HG02763 (cell line): ENCODE data around the gene NCOA3.

Experiments
- ATAC-seq: cut with Tn5 transposase; IDR thresholded peaks from one replicate; pipeline ENCODE4 v1.9.1; 2021; ENCODE audit warnings: mild to moderate bottlenecking, moderate library complexity; ENCODE audit not compliant: unreplicated experiment

The NCOA3 gene

GRCh38 chr20:47699818-47700217, 198.1 kb downstream of the NCOA3 start:
- ATAC-seq: no peak

DNA sequence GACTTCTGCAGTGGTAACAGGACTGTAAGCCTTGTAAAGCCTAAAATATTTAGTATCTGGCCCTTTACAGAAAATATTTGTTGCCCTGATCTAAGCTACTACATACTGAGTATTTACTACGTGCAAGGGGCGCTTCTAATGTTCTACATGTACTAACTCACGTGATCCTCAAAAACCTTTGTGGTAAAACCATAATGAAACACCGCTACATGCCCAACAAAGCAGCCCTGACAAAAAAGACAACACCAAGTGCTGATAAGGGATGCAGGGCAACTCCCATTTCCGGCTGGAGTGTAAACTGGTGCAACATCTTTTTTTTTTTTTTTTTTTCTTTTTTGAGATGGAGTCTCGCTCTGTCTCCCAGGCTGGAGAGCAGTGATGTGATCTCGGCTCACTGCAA, 198.6 kb downstream of the NCOA3 start:
- ATAC-seq: no peak

DNA sequence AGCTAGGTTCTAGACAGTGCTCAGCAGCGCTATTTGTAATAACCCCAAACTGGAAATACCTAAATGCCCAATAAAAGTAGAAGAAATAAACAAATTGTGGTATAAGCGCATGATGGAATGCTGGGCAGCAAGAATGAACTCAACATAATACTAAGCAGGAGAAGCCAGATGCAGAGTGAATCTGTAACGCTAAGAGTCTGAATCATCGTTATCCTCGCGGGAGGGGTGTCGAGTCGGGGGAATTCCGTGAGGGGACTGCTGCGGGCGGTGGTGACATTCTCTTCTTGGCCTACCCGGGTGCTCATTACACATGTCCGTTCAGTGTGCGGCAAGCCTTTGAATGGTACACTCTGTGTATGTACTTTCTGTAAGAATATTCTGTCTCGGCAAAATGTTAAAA, 199.9 kb downstream of the NCOA3 start:
- ATAC-seq: no peak

DNA sequence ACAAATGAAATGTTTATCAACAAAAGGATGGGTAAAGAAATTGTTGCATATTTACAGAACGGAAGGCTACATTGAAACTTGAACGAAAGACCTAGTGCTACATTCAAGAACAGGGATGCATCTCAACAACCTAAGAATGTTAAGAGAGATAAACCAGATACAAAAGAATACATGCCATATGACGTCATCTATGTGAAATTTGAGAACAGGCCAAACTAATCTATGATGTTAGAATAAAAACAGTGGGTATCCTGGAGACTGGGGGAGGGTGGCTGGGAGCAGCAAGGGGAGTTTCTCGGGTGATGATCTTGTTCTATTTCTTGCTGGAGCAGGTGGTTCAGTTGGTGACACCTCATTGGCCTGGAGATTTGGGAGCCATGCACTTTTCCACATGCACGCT, 202.1 kb downstream of the NCOA3 start:
- ATAC-seq: no peak

GRCh38 chr20:47704746-47705496, 203.2 kb downstream of the NCOA3 start:
- no peak for ATAC-seq

DNA sequence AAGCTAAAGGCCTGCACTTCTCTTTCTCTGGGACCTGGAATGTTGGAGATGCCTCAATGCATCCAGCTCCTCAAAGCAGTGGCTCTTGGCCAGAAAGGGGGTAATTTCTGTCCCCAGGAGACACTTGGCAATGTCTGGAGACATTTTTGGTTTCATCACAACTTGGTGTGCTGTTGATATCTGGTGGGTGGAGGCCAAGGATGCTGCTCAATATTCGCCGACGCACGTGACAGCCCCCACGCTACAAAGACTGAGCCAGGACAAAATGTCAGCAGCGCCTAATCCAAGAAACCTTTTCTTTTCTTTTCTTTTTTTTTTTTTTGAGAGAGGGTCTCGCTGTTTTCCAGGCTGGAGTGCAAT, 203.8 kb downstream of the NCOA3 start:
- ATAC-seq: no peak

DNA sequence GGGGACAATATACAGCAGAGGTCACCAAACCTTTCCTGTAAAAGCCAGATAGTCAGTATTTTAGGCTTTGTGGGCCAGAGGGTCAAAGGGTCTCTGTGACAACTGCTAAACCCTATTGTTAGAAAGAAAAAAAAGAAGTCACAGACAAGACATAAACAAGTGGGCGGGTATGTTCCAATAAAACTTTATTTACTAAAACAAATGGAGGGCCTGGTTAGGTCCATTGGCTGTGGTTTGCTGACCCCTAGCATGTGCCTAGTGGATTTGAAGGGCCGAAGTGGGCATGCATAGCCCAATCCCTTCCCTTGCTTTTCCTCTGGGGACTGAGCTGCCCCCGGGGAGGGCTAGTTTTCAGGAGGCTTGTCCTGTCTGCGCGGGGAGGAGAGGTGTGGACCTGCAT, 204.7 kb downstream of the NCOA3 start:
- no peak for ATAC-seq
